SJCRH30 (cell line): ENCODE results near the gene EIF6. TPM values are rescaled to one million over a fixed set of nuclear protein-coding genes. Genes with fewer than 3 reads are reported as not detected.

Source experiments
- total RNA-seq: library from RNA; depleted of rRNA; stranded (reverse); fragments of >200 nt; shearing (Covaris generic); gene quantifications from 2 replicates; pipeline ENCODE4 v1.2.3, GENCODE V29; 2014; rRNA removed

EIF6 gene
- total RNA-seq, 1 experiment from 2014 or later: 142 TPM

Other genes with a start within 250 kb of the EIF6 start
- 67.0 and 68.9 TPM in 2 replicates for gene TRPC4AP, start 192.0 kb downstream of the EIF6 start, total RNA-seq
- 19.2 and 19.4 TPM in 2 replicates for gene EDEM2, start 137.4 kb downstream of the EIF6 start, total RNA-seq
- gene PROCR, start 112.7 kb downstream of the EIF6 start, total RNA-seq: 9.0 and 9.6 TPM in 2 replicates
- gene MMP24, start 58.1 kb downstream of the EIF6 start, total RNA-seq: not detected in 2 replicates
- gene MMP24OS, start 6.7 kb downstream of the EIF6 start, total RNA-seq: 19.6 and 20.4 TPM in 2 replicates
- gene FAM83C, start 7.7 kb upstream of the EIF6 start, total RNA-seq: 0.10 TPM in 1 of 2 replicates, not detected in the other
- gene UQCC1, start 127.2 kb upstream of the EIF6 start, total RNA-seq: 53.8 and 54.1 TPM in 2 replicates
- not detected in 2 replicates for gene GDF5, start 153.5 kb upstream of the EIF6 start, total RNA-seq
- 37.3 and 39.9 TPM in 2 replicates for gene CEP250, start 170.8 kb upstream of the EIF6 start, total RNA-seq
- gene C20orf173, start 244.9 kb upstream of the EIF6 start, total RNA-seq: not detected in 2 replicates